Measurements from ENCODE around the gene RHOBTB3.

Gene RHOBTB3

DNA sequence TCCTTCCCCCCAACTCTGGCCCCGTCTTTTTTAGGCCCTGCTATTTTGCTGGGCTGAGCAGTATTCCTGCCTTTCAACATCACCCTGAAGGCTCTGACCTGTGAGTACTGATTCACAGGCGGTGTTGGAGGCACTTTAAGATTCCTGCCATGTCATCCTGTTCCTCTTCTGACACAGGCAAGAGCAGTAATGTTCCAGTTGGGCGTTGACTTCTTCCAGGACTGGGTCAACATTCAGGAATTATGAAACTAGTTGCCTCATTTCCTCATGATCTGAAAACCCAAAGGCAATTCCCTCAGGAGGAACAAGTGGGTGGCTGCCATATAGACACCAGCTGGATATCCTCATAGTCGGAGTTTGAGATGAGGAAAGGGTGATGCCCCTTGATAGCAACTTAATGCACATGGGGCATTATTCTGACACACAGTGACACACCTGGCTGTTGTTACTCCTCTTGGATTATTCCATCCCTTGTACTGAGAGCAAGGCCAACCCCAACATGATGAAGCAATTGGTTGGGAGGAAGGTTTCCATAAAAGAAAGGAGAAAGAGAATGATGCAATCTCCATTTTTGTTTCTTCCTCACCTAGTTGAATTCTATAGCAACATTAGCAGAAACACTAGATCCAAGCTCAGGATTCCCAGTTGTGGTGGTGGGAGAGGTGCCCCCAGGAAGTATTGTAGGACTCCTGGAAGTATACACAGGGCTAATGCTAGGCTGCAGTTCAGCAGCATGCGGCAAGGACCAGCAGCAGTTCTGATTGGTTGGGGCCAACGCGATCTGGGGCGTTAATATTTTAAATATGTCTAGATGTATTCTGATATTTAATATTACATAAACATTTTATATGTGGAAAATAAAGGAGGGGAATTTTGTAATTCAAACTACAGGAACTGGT is 111.0 kb downstream of the RHOBTB3 start:
- H3K36me3 Mint-ChIP-seq: no peaks in the 10 kb centered on the region
- H3K27ac Mint-ChIP-seq: peak overlapping the region; percentile 0
- CTCF ChIA-PET: interaction anchor here (17.4 kb wide), 1 partner anchor 58 kb away, joined by 377 read pairs; no protein-coding TSS in a partner anchor
- peaks cover 15% of the 10 kb centered on the region for H3K27me3 Mint-ChIP-seq
- no peak for DNase-seq
- no peaks in the 10 kb centered on the region for H3K9me3 Mint-ChIP-seq
- H3K4me1 Mint-ChIP-seq: peaks cover 27% of the 10 kb centered on the region
- H3K4me3 Mint-ChIP-seq: no peak overlapping the region

DNA sequence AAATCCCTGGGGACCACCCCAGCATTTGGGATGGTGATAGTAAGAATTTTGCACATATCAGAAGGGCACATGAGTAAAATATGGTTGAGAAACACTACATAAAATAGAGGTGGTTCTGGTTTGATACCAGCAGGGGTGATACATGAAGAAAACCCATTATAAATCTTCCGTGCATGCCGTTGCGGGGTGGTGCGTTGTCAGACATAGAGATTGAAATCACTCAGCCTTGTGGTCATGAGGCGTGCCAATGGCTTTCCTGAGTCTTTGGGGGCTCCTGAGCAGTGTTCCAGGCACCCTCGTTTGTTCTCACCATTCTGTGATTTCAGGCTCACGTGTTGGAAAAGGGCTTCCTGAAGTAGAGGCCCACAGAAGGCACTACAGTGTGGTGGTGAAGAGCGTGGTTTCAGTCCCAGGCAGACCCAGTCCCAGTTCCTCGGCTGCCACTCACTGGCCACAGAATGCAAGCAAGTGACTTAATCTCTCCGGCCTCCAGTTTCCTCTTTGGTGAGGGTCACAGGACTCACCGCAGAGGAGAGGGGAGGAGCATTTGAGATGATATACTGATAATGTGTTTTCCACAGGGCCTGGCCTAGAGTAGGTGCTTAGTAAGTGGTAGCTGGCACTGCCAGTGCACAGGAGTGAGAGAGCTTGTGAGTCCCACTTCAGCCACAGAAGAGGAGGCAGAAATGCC is 111.9 kb downstream of the RHOBTB3 start:
- peak; percentile 73 for DNase-seq
- CTCF ChIA-PET: interaction anchor here (0.7 to 17.4 kb wide), 5 partner anchors 8 to 196 kb away, joined by 3 to 377 read pairs (median 14); partner anchors contain the start of genes GLRX and RFESD

DNA sequence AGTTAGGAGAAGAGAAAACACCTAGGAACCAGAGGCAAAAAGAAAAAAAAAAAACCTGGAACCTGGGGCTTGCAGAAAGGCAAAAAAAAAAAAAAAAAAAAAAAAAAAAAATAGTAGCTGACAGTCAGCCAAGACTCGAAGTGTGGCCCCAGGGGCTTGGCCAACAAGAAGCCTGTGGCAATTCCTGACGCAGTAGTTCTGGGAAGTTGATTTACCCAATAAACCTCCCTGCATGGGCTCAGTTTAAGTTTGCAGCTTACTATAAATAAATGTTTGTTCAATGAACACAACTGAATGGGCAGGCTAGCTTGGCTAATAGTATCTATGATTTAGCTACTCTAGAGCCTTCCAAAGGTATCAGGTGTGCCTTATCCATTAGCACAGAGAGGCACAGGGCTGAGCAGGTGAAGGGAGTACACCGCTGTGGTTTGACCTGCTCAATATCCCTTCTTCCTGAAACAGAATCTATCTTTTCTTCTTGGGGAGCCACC is 112.6 kb downstream of the RHOBTB3 start:
- H3K36me3 Mint-ChIP-seq: no peaks in the 10 kb centered on the region
- CTCF ChIA-PET: interaction anchor here (0.7 to 17.4 kb wide), 9 partner anchors 9 to 197 kb away, joined by 3 to 377 read pairs (median 3); partner anchors contain the start of genes GLRX and RFESD
- no peak for DNase-seq
- H3K4me1 Mint-ChIP-seq: peaks cover 24% of the 10 kb centered on the region
- H3K9me3 Mint-ChIP-seq: no peaks in the 10 kb centered on the region
- H3K27me3 Mint-ChIP-seq: peaks cover 15% of the 10 kb centered on the region
- H3K27ac Mint-ChIP-seq: no peak overlapping the region
- H3K4me3 Mint-ChIP-seq: no peak overlapping the region

More for the DNA sequence above, 111.9 kb downstream of the RHOBTB3 start:
- Mint-ChIP-seq H3K4me1 (peaks cover 24% of the 10 kb centered on the region), H3K27me3 (peaks cover 15% of the 10 kb centered on the region), H3K4me3 (no peak overlapping the region), H3K27ac (peak overlapping the region; percentile 5), H3K9me3 (no peaks in the 10 kb centered on the region), H3K36me3 (no peaks in the 10 kb centered on the region)

DNA sequence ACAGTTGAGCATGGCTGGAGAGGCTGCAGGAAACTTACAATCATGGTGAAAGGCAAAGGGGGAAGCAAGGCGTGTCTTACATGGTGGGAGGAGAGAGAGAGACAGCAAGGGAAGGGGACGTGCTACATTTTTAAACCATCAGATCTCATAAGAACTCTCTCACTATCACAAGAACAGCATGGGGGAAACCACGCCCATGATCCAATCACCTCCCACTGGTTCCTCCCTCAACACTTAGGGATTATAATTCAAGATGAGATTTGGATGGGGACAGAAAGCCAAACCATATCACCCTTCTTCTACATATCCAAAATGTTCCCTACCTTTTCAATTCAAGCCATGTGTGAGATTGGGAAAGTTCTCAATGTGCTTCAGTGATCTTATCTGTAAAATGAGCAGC is 114.3 kb downstream of the RHOBTB3 start:
- DNase-seq: no peak
- Mint-ChIP-seq H3K4me3 (no peak overlapping the region), H3K4me1 (peaks cover 21% of the 10 kb centered on the region), H3K9me3 (no peaks in the 10 kb centered on the region), H3K27me3 (peaks cover 15% of the 10 kb centered on the region), H3K27ac (no peak overlapping the region), H3K36me3 (no peaks in the 10 kb centered on the region)
- CTCF ChIA-PET: interaction anchor here (1.4 to 17.4 kb wide), 7 partner anchors 23 to 202 kb away, joined by 3 to 377 read pairs (median 5); partner anchors contain the start of genes GLRX and RFESD
